A549 (cell line): ENCODE measurements around the gene STX8. TPM values are rescaled to one million over a fixed set of nuclear protein-coding genes. Genes with fewer than 3 reads are reported as not detected.
"Not testable (repeated sequence)": the region's sequence is repeated elsewhere in the genome, so short reads cannot be mapped to it uniquely, and the experiment has no call there.

Experiments
- ATAC-seq, 2 experiments: fragments of 200-7000 bp in 1 of 2; fragments of >200 bp in 1 of 2; cut with Nextera tagmentation in 1 of 2; cut with Tn5 transposase in 1 of 2; 3 replicates each; pipeline versions ENCODE4 v1.8.0 to v1.9.1; 2018 to 2020; ENCODE audit warnings: mild to moderate bottlenecking in 1 of 2, moderate library complexity in 1 of 2
- CTCF ChIA-PET: fragments of 300-600 bp; sonication (Branson Sonifier 250); formaldehyde crosslinking; extraction: SDS; loops from one replicate; lab custom pipeline; 2021; ENCODE audit warnings: antibody characterized with exemption, inconsistent platforms; lab: Yijun Ruan, JAX
- POLR2A ChIA-PET: fragments of 350-600 bp; formaldehyde crosslinking; extraction: SDS; loops from one replicate; lab custom pipeline; 2021; ENCODE audit warnings: antibody characterized with exemption, inconsistent platforms; lab: Yijun Ruan, JAX
- DNase-seq, 2 experiments: peaks; one replicate each; pipeline versions ENCODE4 v3.0.0 to v3.0.0-alpha.2; 2011 to 2016; ENCODE audit warnings: low read depth in 1 of 2, low spot score in 1 of 2
- FAIRE-seq: peaks from 2 replicates; lab custom pipeline; 2011; peaks lifted over from hg19 to GRCh38; lab: Jason Lieb, UNC
- H3K27ac ChIP-seq, 2 experiments: fragments of >200 bp; sonication (Bioruptor Twin); formaldehyde crosslinking; 3 replicates each; pipeline ENCODE4 v1.5.1; 2016 to 2017
- H3K4me1 ChIP-seq: fragments of >200 bp; sonication (Bioruptor Twin); formaldehyde crosslinking; 3 replicates; pipeline ENCODE4 v1.6.1; 2016
- H3K4me2 ChIP-seq: fragments of >200 bp; sonication (Bioruptor Twin); formaldehyde crosslinking; 3 replicates; pipeline ENCODE4 v1.6.1; 2016
- H3K4me3 ChIP-seq: fragments of >200 bp; sonication (Bioruptor Twin); formaldehyde crosslinking; 3 replicates; pipeline ENCODE4 v1.5.1; 2016
- H3K9me3 ChIP-seq: fragments of >200 bp; sonication (Bioruptor Twin); formaldehyde crosslinking; 3 replicates; pipeline ENCODE4 v1.6.1; 2016
- CEBPB ChIP-seq, 2 experiments: fragments of >200 bp in 1 of 2; sonication (Bioruptor Twin) in 1 of 2; formaldehyde crosslinking in 1 of 2; IDR thresholded peaks; 2 replicates each; pipeline ENCODE4 v1.6.1; 2012 to 2016
- CHD2 ChIP-seq: fragments of 150-350 bp; IDR thresholded peaks from 2 replicates; pipeline ENCODE4 v1.6.1; 2014; ENCODE audit warnings: low read length; ENCODE audit not compliant: partially characterized antibody
- CTCF ChIP-seq: fragments of >200 bp; sonication (Bioruptor Twin); formaldehyde crosslinking; IDR thresholded peaks from 3 replicates; pipeline ENCODE4 v1.5.1; 2016
- EHF ChIP-seq: fragments of 250-450 bp; sonication (Bioruptor Pico); IDR thresholded peaks from 2 replicates; pipeline ENCODE4 v1.5.0; 2020; ENCODE audit warnings: mild to moderate bottlenecking
- EP300 ChIP-seq, 2 experiments: fragments of >200 bp; sonication (Bioruptor Twin); formaldehyde crosslinking; IDR thresholded peaks; 2 replicates in 1 of 2; 3 replicates in 1 of 2; pipeline ENCODE4 v1.6.1; 2016 to 2017
- ESRRA ChIP-seq: fragments of 150-350 bp; IDR thresholded peaks from 2 replicates; pipeline ENCODE4 v1.6.1; 2014; ENCODE audit warnings: mild to moderate bottlenecking, low read length, borderline replicate concordance
- FOSB ChIP-seq: fragments of 250-450 bp; sonication (Bioruptor Pico); IDR thresholded peaks from 2 replicates; pipeline ENCODE4 v1.5.0; 2020; ENCODE audit warnings: mild to moderate bottlenecking, moderate library complexity
- FOSL2 ChIP-seq, 2 experiments: fragments of 450-650 bp in 1 of 2; fragments of >200 bp in 1 of 2; sonication (Bioruptor Twin) in 1 of 2; formaldehyde crosslinking; IDR thresholded peaks; 2 replicates each; pipeline versions ENCODE4 v1.5.0 to v1.6.1; 2016 to 2020; ENCODE audit warnings: mild to moderate bottlenecking in 1 of 2, moderate library complexity in 1 of 2
- FOXS1 ChIP-seq: fragments of 250-450 bp; sonication (Bioruptor Pico); IDR thresholded peaks from 2 replicates; pipeline ENCODE4 v1.5.0; 2020; ENCODE audit warnings: mild to moderate bottlenecking, moderate library complexity
- HEYL ChIP-seq: fragments of 250-450 bp; sonication (Bioruptor Pico); IDR thresholded peaks from 2 replicates; pipeline ENCODE4 v1.8.0; 2021; ENCODE audit warnings: mild to moderate bottlenecking, moderate library complexity
- KDM1A ChIP-seq: fragments of 200-600 bp; sonication (generic); IDR thresholded peaks from 2 replicates; pipeline ENCODE4 v1.6.1; 2016; ENCODE audit warnings: low read depth, mild to moderate bottlenecking
- MYC ChIP-seq: IDR thresholded peaks from 2 replicates; pipeline ENCODE4 v1.6.1; 2012; ENCODE audit warnings: mild to moderate bottlenecking, inconsistent platforms, low read length, improper control_type of control experiment, borderline replicate concordance
- POLR2AphosphoS2 ChIP-seq: conservative IDR thresholded peaks from 2 replicates; pipeline ENCODE4 v1.6.1; 2012; ENCODE audit warnings: low read length, improper control_type of control experiment, inconsistent platforms
- SMC3 ChIP-seq: fragments of >200 bp; sonication (Bioruptor Twin); formaldehyde crosslinking; IDR thresholded peaks from 3 replicates; pipeline ENCODE4 v1.6.1; 2018; ENCODE audit warnings: inconsistent platforms
- TFCP2L1 ChIP-seq: fragments of 250-450 bp; sonication (Bioruptor Pico); IDR thresholded peaks from 2 replicates; pipeline ENCODE4 v1.5.0; 2021; ENCODE audit warnings: mild to moderate bottlenecking
- ZFP36 ChIP-seq: fragments of 450-650 bp; IDR thresholded peaks from 2 replicates; pipeline ENCODE4 v1.6.1; 2014; ENCODE audit warnings: borderline replicate concordance; ENCODE audit not compliant: partially characterized antibody
- ZNF302 ChIP-seq: fragments of 250-450 bp; sonication (Bioruptor Pico); IDR thresholded peaks from 2 replicates; pipeline ENCODE4 v1.9.0; 2021; ENCODE audit warnings: inconsistent platforms, mild to moderate bottlenecking, moderate library complexity
- ZSCAN20 ChIP-seq: fragments of 250-450 bp; sonication (Bioruptor Pico); IDR thresholded peaks from 2 replicates; pipeline ENCODE4 v1.8.0; 2022; ENCODE audit warnings: mild to moderate bottlenecking, moderate library complexity
- WGBS: methylation state at CpG from one replicate; pipeline ENCODE4 v1.1.6; 2017; ENCODE audit errors: missing lambda C conversion rate; 5-methylcytosine and 5-hydroxymethylcytosine counted together
- polyA plus RNA-seq, 4 experiments: library from polyadenylated mRNA; depleted of rRNA in 3 of 4; stranded (reverse); fragments of >200 nt; fragmentation: RNase III in 1 of 4; extraction: RNeasy Plus Mini Kit Qiagen cat#74134 plus additional on column Dnase treatment in 1 of 4; gene quantifications; 2 replicates in 3 of 4; 3 replicates in 1 of 4; pipeline ENCODE4 v1.2.3, GENCODE V29; 2011 to 2017

The STX8 gene
- polyA plus RNA-seq, 2 of the 4 experiments (the other 2 are of a cell fraction) = 93.6 to 168 TPM

- POLR2A ChIA-PET = no interaction called here
- FAIRE-seq (no peak), ATAC-seq (no peak), DNase-seq (no peak)
- WGBS = 90% methylated on average over 10 of the region's 10 CpGs
- TF ChIP-seq EP300 (IDR thresholded peaks at IDR 0.05) = no peak
- TF ChIP-seq FOSB (CRISPR knock-in tag) = no peak
- TF ChIP-seq FOXS1 (CRISPR knock-in tag) = no peak
- TF ChIP-seq HEYL (CRISPR knock-in tag) = no peak
- no peak for TF ChIP-seq TFCP2L1 (CRISPR knock-in tag)
- TF ChIP-seq MYC = no peak
- H3K4me2 ChIP-seq = no peak overlapping the region
- no peak overlapping the region for H3K27ac ChIP-seq
- CTCF ChIA-PET = interaction anchor here (1.7 to 1.8 kb wide), 2 partner anchors 9 to 32 kb away, joined by 6 to 7 read pairs; no protein-coding TSS in a partner anchor
- H3K4me1 ChIP-seq = peaks cover 19% of the 10 kb centered on the region
- H3K4me3 ChIP-seq = no peak overlapping the region
- no peaks in the 10 kb centered on the region for H3K9me3 ChIP-seq
Measured at GRCh38 chr17:9259419-9259818, 316.2 kb downstream of the STX8 start.

DNA sequence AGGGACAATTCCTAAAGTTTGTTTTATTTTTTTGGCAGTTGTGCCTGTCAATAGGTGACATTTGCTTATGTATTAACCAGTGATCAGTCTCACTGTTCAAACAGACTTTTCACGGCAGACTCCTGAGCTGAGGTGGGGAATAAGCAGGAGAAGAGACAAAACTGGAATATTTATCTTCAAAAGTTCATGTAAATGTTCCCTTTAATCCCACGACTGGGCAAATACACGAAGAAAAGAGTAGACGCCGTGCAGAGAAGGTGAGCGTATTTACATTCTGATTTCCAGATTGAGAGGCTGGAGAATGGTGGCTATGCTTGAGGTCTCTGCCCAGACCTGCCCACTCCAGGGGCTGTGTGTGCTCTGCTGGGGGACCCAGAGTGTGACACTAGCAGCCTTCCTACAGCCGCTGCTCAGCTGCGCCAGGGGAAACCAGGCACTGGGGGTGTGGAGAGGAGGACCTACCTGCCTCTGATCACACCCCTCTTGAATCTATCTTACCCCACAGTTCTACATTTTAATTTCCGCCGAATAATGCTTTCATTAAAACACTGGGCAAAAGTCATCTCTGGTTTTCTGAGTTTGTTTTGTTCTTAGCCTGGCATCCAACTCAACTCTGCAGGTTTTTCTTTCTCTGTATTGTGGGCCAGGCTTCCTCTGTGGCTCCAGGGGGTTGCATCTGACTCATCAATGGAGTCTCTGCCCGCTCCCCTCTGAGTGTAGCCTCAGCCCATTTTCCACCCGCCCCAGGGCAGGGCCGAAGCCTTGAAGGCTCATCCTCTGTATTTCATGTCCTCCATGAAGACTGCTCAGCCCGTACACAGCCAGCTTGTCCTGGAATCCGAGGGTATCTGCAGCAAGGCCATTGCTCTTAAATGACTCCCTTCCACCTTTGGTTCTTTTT is 317.3 kb downstream of the STX8 start:
- ChIA-PET POLR2A (interaction anchor here (0.5 kb wide), 1 partner anchor 37 kb away, joined by 3 read pairs; no protein-coding TSS in a partner anchor), CTCF (interaction anchor here (1.7 to 1.8 kb wide), 2 partner anchors 8 to 33 kb away, joined by 6 to 7 read pairs; no protein-coding TSS in a partner anchor)
- TF ChIP-seq ZSCAN20 (CRISPR knock-in tag) (no peak), FOXS1 (CRISPR knock-in tag) (no peak), FOSB (CRISPR knock-in tag) (no peak), CHD2 (no peak), CTCF (no peak), EP300 (IDR thresholded peaks at IDR 0.05) (no peak), ZNF302 (no peak), ESRRA (no peak), KDM1A (no peak), POLR2AphosphoS2 (no peak), FOSL2 (IDR thresholded peaks at IDR 0.05) (no peak), FOSL2 (CRISPR knock-in tag; IDR thresholded peaks at IDR 0.05) (no peak), EHF (CRISPR knock-in tag) (no peak), ZFP36 (no peak), SMC3 (no peak), CEBPB (IDR thresholded peaks at IDR 0.05) (no peak)
- Histone ChIP-seq H3K27ac (0 out of 6 replicates have a peak overlapping the region, but pooled peaks of 1 of the 2 experiments have one; percentile 16), H3K4me3 (no peak overlapping the region), H3K9me3 (no peaks in the 10 kb centered on the region), H3K4me2 (no peak overlapping the region), H3K4me1 (peaks cover 19% of the 10 kb centered on the region)
- DNase-seq (no peak), ATAC-seq (no peak), FAIRE-seq (no peak)
- 73% methylated on average over 15 of the region's 15 CpGs for WGBS

DNA sequence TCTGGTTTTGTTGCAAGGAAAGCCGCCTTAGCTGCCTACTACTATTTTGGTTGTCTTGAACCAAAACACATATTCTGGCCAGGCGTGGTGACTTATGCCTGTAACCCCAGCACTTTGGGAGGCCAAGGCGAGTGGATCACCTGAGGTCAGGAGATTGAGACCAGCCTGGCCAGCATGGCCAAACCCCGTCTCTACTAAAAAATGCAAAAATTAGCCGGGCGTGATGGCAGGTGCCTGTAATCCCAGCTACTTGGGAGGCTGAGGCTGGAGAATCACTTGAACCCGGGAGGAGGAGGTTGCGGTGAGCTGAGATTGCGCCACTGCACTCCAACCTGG is 318.0 kb downstream of the STX8 start:
- ATAC-seq, H3K27ac ChIP-seq, DNase-seq, H3K4me3 ChIP-seq, FAIRE-seq, POLR2A ChIA-PET, H3K9me3 ChIP-seq, H3K4me2 ChIP-seq: not testable (repeated sequence)
- peaks cover 19% of the 10 kb centered on the region for H3K4me1 ChIP-seq
- 90% methylated on average over 9 of the region's 9 CpGs for WGBS
- CTCF ChIA-PET = interaction anchor here (1.2 kb wide), 1 partner anchor 22 kb away, joined by 5 read pairs; no protein-coding TSS in a partner anchor
